Osteoblast (primary cell): ENCODE data around the gene AGO4. TPM values are rescaled to one million over a fixed set of nuclear protein-coding genes. Genes with fewer than 3 reads are reported as not detected.

Experiments
- DNase-seq: peaks from one replicate; pipeline ENCODE4 v3.0.0; 2011; ENCODE audit warnings: low spot score, mixed read lengths; ENCODE audit not compliant: insufficient read length; ENCODE audit errors: missing footprints
- H2AFZ ChIP-seq: 2 replicates; pipeline ENCODE4 v1.6.0; 2011; ENCODE audit warnings: mild to moderate bottlenecking, low read length
- H3K27ac ChIP-seq: 2 replicates; pipeline ENCODE4 v1.5.1; 2011; ENCODE audit warnings: mild to moderate bottlenecking, low read depth, low read length, moderate library complexity
- H3K27me3 ChIP-seq: 2 replicates; pipeline ENCODE4 v1.6.0; 2012; ENCODE audit warnings: mild to moderate bottlenecking, control low read depth, inconsistent platforms, low read length, moderate library complexity; ENCODE audit not compliant: insufficient read depth
- H3K36me3 ChIP-seq: 2 replicates; pipeline ENCODE4 v1.5.1; 2011; ENCODE audit warnings: mild to moderate bottlenecking, low read length, control low read depth, moderate library complexity; ENCODE audit not compliant: insufficient read depth
- H3K4me1 ChIP-seq: 2 replicates; pipeline ENCODE4 v1.5.1; 2011; ENCODE audit warnings: mild to moderate bottlenecking, low read length, control low read depth, moderate library complexity; ENCODE audit not compliant: insufficient read depth
- H3K4me2 ChIP-seq: 2 replicates; pipeline ENCODE4 v1.6.0; 2011; ENCODE audit warnings: mild to moderate bottlenecking, low read length; ENCODE audit not compliant: insufficient read depth
- H3K4me3 ChIP-seq: fragments of 200-600 bp; sonication (generic); 3 replicates; pipeline ENCODE4 v1.5.1; 2012; ENCODE audit warnings: mild to moderate bottlenecking, low read length, inconsistent platforms; ENCODE audit not compliant: insufficient read depth
- H3K79me2 ChIP-seq: 2 replicates; pipeline ENCODE4 v1.6.0; 2012; ENCODE audit warnings: mild to moderate bottlenecking, low read length, control low read depth, inconsistent platforms; ENCODE audit not compliant: insufficient read depth
- H3K9me3 ChIP-seq: 2 replicates; pipeline ENCODE4 v1.5.1; 2011; ENCODE audit warnings: low read depth, low read length, control low read depth
- H4K20me1 ChIP-seq: 2 replicates; pipeline ENCODE4 v1.6.0; 2012; ENCODE audit warnings: mild to moderate bottlenecking, low read length, control low read depth; ENCODE audit not compliant: insufficient read depth
- CTCF ChIP-seq: IDR thresholded peaks from 2 replicates; pipeline ENCODE4 v1.5.1; 2011; ENCODE audit warnings: mild to moderate bottlenecking, low read depth, low read length, moderate library complexity; ENCODE audit errors: extremely low read depth
- total RNA-seq: library from RNA; depleted of rRNA; stranded (reverse); fragments of >200 nt; gene quantifications from 2 replicates; pipeline ENCODE4 v1.2.3, GENCODE V29; 2012

Gene AGO4
- total RNA-seq, 1 donor: 23.2 TPM

- H3K27me3 ChIP-seq: no peaks in the 10 kb centered on the region
- peaks cover 6% of the 10 kb centered on the region for H3K4me1 ChIP-seq
- no peaks in the 10 kb centered on the region for H3K9me3 ChIP-seq
- no peak overlapping the region for H2AFZ ChIP-seq
- peaks cover 42% of the 10 kb centered on the region for H3K36me3 ChIP-seq
- no peaks in the 10 kb centered on the region for H4K20me1 ChIP-seq
- H3K27ac ChIP-seq: no peak overlapping the region
- H3K4me3 ChIP-seq: no peak overlapping the region
- H3K4me2 ChIP-seq: no peak overlapping the region
- TF ChIP-seq CTCF: no peak
- no peaks in the 10 kb centered on the region for H3K79me2 ChIP-seq
- DNase-seq: no peak
Observed at GRCh38 chr1:35851132-35851869, 43.5 kb downstream of the AGO4 start.

GRCh38 chr1:35852241-35852640 lies 44.4 kb downstream of the AGO4 start:
- no peak for TF ChIP-seq CTCF
- no peaks in the 10 kb centered on the region for H4K20me1 ChIP-seq
- no peaks in the 10 kb centered on the region for H3K27me3 ChIP-seq
- no peaks in the 10 kb centered on the region for H3K79me2 ChIP-seq
- H3K4me2 ChIP-seq: no peak overlapping the region
- peaks cover 6% of the 10 kb centered on the region for H3K4me1 ChIP-seq
- H2AFZ ChIP-seq: no peak overlapping the region
- no peaks in the 10 kb centered on the region for H3K9me3 ChIP-seq
- H3K36me3 ChIP-seq: peaks cover 39% of the 10 kb centered on the region
- no peak overlapping the region for H3K27ac ChIP-seq
- no peak overlapping the region for H3K4me3 ChIP-seq
- no peak for DNase-seq

GRCh38 chr1:35854989-35855700 lies 47.3 kb downstream of the AGO4 start:
- no peak for TF ChIP-seq CTCF
- peaks cover 28% of the 10 kb centered on the region for H3K36me3 ChIP-seq
- peaks cover 6% of the 10 kb centered on the region for H3K4me1 ChIP-seq
- no peaks in the 10 kb centered on the region for H3K9me3 ChIP-seq
- no peak overlapping the region for H2AFZ ChIP-seq
- H3K27ac ChIP-seq: no peak overlapping the region
- H3K4me2 ChIP-seq: no peak overlapping the region
- H3K79me2 ChIP-seq: no peaks in the 10 kb centered on the region
- H3K27me3 ChIP-seq: no peaks in the 10 kb centered on the region
- DNase-seq: no peak
- H4K20me1 ChIP-seq: no peaks in the 10 kb centered on the region
- H3K4me3 ChIP-seq: no peak overlapping the region

- Histone ChIP-seq H3K27ac (no peak overlapping the region), H3K36me3 (peaks cover 11% of the 10 kb centered on the region), H2AFZ (no peak overlapping the region), H3K4me3 (no peak overlapping the region), H3K79me2 (no peaks in the 10 kb centered on the region), H3K4me2 (no peak overlapping the region), H3K9me3 (no peaks in the 10 kb centered on the region), H3K27me3 (no peaks in the 10 kb centered on the region), H3K4me1 (peaks cover 1% of the 10 kb centered on the region), H4K20me1 (no peaks in the 10 kb centered on the region)
- TF ChIP-seq CTCF: no peak
- DNase-seq: no peak
Observed at GRCh38 chr1:35856964-35857363, 49.1 kb downstream of the AGO4 start.
